ENCODE measurements around the gene KCNMB1.

DNA sequence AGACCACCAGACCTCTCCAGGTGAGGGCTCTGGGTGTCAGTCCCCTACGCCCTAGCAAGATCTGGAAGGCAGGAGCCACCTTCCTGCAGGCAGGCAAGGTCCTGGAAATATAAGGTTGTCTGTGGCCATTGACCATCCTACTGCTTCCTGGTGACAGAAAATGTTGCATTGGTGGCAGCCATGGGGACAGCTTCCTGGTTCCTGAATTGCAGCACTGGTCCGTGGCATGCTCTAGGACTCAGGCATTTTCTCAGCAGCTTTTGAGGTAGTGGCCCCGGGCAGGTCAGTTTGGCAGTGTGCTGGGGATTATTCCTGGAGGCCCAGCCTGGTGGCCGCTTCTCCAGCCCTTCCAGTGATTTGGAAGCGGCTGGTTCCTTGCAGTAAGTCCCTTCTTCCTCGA is 36.6 kb upstream of the KCNMB1 start:
- TF ChIP-seq, protein P1, sequence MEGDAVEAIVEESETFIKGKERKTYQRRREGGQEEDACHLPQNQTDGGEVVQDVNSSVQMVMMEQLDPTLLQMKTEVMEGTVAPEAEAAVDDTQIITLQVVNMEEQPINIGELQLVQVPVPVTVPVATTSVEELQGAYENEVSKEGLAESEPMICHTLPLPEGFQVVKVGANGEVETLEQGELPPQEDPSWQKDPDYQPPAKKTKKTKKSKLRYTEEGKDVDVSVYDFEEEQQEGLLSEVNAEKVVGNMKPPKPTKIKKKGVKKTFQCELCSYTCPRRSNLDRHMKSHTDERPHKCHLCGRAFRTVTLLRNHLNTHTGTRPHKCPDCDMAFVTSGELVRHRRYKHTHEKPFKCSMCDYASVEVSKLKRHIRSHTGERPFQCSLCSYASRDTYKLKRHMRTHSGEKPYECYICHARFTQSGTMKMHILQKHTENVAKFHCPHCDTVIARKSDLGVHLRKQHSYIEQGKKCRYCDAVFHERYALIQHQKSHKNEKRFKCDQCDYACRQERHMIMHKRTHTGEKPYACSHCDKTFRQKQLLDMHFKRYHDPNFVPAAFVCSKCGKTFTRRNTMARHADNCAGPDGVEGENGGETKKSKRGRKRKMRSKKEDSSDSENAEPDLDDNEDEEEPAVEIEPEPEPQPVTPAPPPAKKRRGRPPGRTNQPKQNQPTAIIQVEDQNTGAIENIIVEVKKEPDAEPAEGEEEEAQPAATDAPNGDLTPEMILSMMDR (IDR thresholded peaks at IDR 0.05 in 4 of 5, conservative IDR thresholded peaks at IDR 0.05 in 1 of 5), result no peak
- no peak for TF ChIP-seq POLR2A (IDR thresholded peaks at IDR 0.05)
